ENCODE results near the gene SLC2A4RG. TPM values are rescaled to one million over a fixed set of nuclear protein-coding genes. Genes with fewer than 3 reads are reported as not detected.

The SLC2A4RG gene
- total and polyA plus RNA-seq, 2 experiments from 2014 or later = 43.9 to 50.4 TPM

- Histone ChIP-seq H3K36me3 (replicated peaks; ENCODE audit: insufficient read depth, low read depth) (no peaks in the 10 kb centered on the region), H3K9me2 (replicated peaks; ENCODE audit: insufficient read depth) (no peaks in the 10 kb centered on the region), H3K27ac (no peak overlapping the region), H3K4me1 (ENCODE audit: insufficient read depth) (peaks cover 9% of the 10 kb centered on the region), H2AFZ (no peak overlapping the region), H3K27me3 (no peaks in the 10 kb centered on the region), H4K20me1 (ENCODE audit: insufficient read depth, poor library complexity, severe bottlenecking) (peaks cover 3% of the 10 kb centered on the region), H3K4me3 (no peak overlapping the region), H3K79me2 (peaks cover 19% of the 10 kb centered on the region), H3K4me2 (no peak overlapping the region), H3K9me3 (ENCODE audit: low read depth) (no peaks in the 10 kb centered on the region)
- 92% methylated on average over 16 of the region's 16 CpGs for WGBS (ENCODE audit: low lambda C conversion rate, missing lambda C conversion rate)
- no peak for TF ChIP-seq EZH2 (IDR thresholded peaks at IDR 0.05; ENCODE audit: borderline replicate concordance)
- TF ChIP-seq EZH2phosphoT487 (IDR thresholded peaks at IDR 0.05; ENCODE audit: low read depth, severe bottlenecking, unreplicated experiment) = no peak
- TF ChIP-seq, protein P1, sequence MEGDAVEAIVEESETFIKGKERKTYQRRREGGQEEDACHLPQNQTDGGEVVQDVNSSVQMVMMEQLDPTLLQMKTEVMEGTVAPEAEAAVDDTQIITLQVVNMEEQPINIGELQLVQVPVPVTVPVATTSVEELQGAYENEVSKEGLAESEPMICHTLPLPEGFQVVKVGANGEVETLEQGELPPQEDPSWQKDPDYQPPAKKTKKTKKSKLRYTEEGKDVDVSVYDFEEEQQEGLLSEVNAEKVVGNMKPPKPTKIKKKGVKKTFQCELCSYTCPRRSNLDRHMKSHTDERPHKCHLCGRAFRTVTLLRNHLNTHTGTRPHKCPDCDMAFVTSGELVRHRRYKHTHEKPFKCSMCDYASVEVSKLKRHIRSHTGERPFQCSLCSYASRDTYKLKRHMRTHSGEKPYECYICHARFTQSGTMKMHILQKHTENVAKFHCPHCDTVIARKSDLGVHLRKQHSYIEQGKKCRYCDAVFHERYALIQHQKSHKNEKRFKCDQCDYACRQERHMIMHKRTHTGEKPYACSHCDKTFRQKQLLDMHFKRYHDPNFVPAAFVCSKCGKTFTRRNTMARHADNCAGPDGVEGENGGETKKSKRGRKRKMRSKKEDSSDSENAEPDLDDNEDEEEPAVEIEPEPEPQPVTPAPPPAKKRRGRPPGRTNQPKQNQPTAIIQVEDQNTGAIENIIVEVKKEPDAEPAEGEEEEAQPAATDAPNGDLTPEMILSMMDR (IDR thresholded peaks at IDR 0.05; ENCODE audit: poor library complexity) = no peak
- no peak for DNase-seq (ENCODE audit: low spot score)
These were observed 37.4 kb upstream of the SLC2A4RG start for GRCh38 chr20:63702036-63702665.

DNA sequence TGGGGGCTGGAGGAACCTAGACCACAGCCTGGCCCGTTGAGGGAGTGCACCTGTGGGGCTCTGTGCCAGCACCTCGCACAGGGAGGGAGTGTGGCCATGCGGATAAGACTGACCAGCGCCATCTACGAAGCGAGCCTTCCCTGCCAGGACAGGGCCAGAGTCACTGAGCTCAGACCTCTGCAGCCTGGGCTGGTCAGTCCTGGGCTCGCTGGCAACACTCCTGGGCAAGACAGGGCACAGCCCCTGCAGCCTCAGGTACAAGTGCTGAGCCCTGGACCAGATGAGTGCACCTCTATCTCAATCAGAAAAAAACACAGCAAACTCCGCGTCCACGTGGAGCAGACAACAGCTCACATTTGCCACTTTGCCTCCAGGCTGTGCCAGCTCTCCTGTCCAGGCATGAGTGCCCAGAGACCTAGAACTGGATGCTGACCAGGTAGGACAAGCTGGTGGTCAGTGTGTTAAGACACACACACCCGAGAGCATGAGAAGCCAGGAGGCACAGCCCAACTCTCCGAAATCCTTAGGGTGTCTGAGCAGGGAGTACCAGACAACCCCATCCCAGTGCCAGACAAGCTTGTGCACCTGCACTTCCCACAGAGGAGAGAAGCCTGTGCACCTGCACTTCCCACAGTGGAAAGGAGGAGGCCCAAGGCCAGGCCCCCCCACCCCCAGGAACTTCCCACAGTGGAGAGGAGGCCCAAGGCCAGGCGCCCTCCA lies 36.7 kb upstream of the SLC2A4RG start:
- peaks cover 8% of the 10 kb centered on the region for H3K4me1 ChIP-seq (ENCODE audit: insufficient read depth)

GRCh38 chr20:63703471-63703975 lies 36.1 kb upstream of the SLC2A4RG start:
- Histone ChIP-seq H3K79me2 (peaks cover 27% of the 10 kb centered on the region), H3K27me3 (no peaks in the 10 kb centered on the region), H3K4me1 (ENCODE audit: insufficient read depth) (peaks cover 8% of the 10 kb centered on the region), H4K20me1 (ENCODE audit: insufficient read depth, poor library complexity, severe bottlenecking) (peaks cover 3% of the 10 kb centered on the region), H3K4me3 (no peak overlapping the region), H3K9me2 (replicated peaks; ENCODE audit: insufficient read depth) (no peaks in the 10 kb centered on the region), H3K36me3 (replicated peaks; ENCODE audit: insufficient read depth, low read depth) (no peaks in the 10 kb centered on the region), H3K4me2 (no peak overlapping the region), H3K9me3 (ENCODE audit: low read depth) (no peaks in the 10 kb centered on the region), H3K27ac (no peak overlapping the region), H2AFZ (no peak overlapping the region)
- no peak for TF ChIP-seq EZH2phosphoT487 (IDR thresholded peaks at IDR 0.05; ENCODE audit: low read depth, severe bottlenecking, unreplicated experiment)
- no peak for TF ChIP-seq EZH2 (IDR thresholded peaks at IDR 0.05; ENCODE audit: borderline replicate concordance)
- TF ChIP-seq, protein P1 (IDR thresholded peaks at IDR 0.05; ENCODE audit: poor library complexity) = no peak
- no peak for DNase-seq (ENCODE audit: low spot score)
- WGBS (ENCODE audit: low lambda C conversion rate, missing lambda C conversion rate) = 96% methylated on average over 15 of the region's 15 CpGs

More for the DNA sequence above, 36.7 kb upstream of the SLC2A4RG start:
- Histone ChIP-seq H3K36me3 (replicated peaks; ENCODE audit: insufficient read depth, low read depth) (no peaks in the 10 kb centered on the region), H3K4me3 (no peak overlapping the region), H3K27me3 (no peaks in the 10 kb centered on the region), H3K9me2 (replicated peaks; ENCODE audit: insufficient read depth) (no peaks in the 10 kb centered on the region), H2AFZ (no peak overlapping the region), H3K27ac (no peak overlapping the region), H3K4me2 (no peak overlapping the region), H4K20me1 (ENCODE audit: insufficient read depth, poor library complexity, severe bottlenecking) (peaks cover 3% of the 10 kb centered on the region), H3K9me3 (ENCODE audit: low read depth) (no peaks in the 10 kb centered on the region), H3K79me2 (peaks cover 24% of the 10 kb centered on the region)
- TF ChIP-seq EZH2 (IDR thresholded peaks at IDR 0.05; ENCODE audit: borderline replicate concordance) (no peak), EZH2phosphoT487 (IDR thresholded peaks at IDR 0.05; ENCODE audit: low read depth, severe bottlenecking, unreplicated experiment) (no peak)
- TF ChIP-seq, protein P1 (IDR thresholded peaks at IDR 0.05; ENCODE audit: poor library complexity) = no peak
- 92% methylated on average over 13 of the region's 13 CpGs for WGBS (ENCODE audit: low lambda C conversion rate, missing lambda C conversion rate)
- DNase-seq (ENCODE audit: low spot score) = no peak

Measured in hepatocyte (in vitro differentiated cells).